Peyer's patch (tissue), 4 donors: Measurements from ENCODE around the gene MIDN.

ENCODE experiments used
- CTCF ChIP-seq, 6 experiments: fragments of 450-650 bp in 4 of 6; fragments of 200-600 bp in 2 of 6; sonication (generic) in 1 of 6; IDR thresholded peaks; one replicate each; pipeline ENCODE4 v1.5.1; 2017 to 2019; ENCODE audit warnings: antibody characterized with exemption in 6 of 6, mild to moderate bottlenecking in 3 of 6, moderate library complexity in 1 of 6
- POLR2A ChIP-seq, 2 donors: fragments of 450-650 bp; IDR thresholded peaks; one replicate each; pipeline ENCODE4 v1.5.1; 2017; ENCODE audit warnings: antibody characterized with exemption in 2 of 2, mild to moderate bottlenecking in 2 of 2, moderate library complexity in 2 of 2

- TF ChIP-seq CTCF (IDR thresholded peaks at IDR 0.05) (no peak), POLR2A (IDR thresholded peaks at IDR 0.05) (no peak)
Observed at GRCh38 chr19:1307755-1308303, 59.4 kb downstream of the MIDN start.
